SIG-M5 (cell line): ENCODE data around the gene CRAMP1.

ENCODE experiments used
- DNase-seq: peaks from one replicate; lab custom pipeline; 2025; lab: John Stamatoyannopoulos, UW

Gene CRAMP1

DNA sequence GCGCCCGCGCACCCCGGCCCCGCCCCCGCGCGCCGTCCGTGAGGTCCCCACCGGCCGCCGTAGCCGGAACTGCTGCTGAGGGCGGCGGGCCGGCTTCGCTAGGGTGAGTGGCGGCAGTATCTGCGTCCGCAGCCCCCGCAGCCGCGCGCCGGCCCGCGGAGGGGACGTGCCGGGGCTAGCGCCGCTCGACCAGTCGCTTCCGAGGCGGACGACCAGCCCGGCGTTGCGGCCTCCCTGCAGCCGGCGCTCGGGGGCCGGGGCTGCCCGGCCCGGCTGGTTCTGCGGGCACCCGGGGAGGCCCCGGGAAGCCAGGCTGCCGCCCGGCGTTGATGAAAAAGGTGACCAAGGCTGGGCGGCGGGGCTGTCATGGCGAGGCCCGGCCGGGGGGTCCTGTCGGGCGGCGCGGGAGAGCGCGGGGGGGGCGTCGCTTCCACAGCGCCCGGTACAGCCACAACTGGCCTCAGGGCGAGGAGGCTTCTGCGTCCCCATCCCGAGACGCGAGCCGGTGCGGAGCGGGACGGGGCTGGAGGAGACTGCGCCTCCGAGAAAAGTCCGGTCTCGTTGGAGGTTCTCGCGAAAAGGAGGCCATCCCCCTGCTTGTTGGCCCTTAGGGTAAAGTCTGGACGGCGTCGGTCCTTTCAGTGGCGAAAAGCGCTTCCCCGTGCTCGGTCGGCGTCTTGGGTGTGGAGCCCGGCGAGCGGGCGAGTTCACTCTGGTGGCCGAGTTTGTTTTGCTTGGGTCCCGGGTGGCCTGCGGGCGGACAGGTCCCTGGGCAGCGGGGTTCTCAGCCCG, at the start of gene CRAMP1:
Gene CRAMP1, plus strand, starts transcription at position 41 of the 792 bp plus-strand sequence. CDS start 2,280 bp downstream, outside the sequence.
- no peak for DNase-seq

DNA sequence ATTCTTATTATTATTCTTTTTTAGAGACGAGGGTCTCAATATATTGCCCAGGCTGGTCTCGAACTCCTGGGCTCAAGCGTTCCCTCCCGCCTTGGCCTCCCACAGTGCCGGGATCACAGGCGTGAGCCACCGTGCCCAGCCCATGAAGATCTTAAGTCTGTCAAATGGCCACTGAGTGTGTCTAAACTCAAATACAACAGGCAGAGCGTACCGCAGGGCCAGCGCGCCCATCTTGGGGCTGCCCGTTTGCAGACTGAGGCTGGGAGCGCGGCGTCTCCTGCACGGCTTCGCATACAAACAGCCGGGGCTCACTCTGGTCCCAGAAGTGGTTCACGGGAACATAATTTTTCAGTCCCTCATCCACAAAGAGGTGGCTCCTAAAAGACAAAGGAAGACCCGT, 48.4 kb upstream of the CRAMP1 start:
- no peak for DNase-seq

GRCh38 chr16:1564325-1564724, 47.8 kb upstream of the CRAMP1 start:
- DNase-seq = no peak

- no peak for DNase-seq
Observed at GRCh38 chr16:1565083-1565805, 46.9 kb upstream of the CRAMP1 start.

GRCh38 chr16:1567988-1568387, 44.2 kb upstream of the CRAMP1 start:
- DNase-seq = no peak

- DNase-seq = no peak
Observed at GRCh38 chr16:1571012-1571671, 41.0 kb upstream of the CRAMP1 start.

DNA sequence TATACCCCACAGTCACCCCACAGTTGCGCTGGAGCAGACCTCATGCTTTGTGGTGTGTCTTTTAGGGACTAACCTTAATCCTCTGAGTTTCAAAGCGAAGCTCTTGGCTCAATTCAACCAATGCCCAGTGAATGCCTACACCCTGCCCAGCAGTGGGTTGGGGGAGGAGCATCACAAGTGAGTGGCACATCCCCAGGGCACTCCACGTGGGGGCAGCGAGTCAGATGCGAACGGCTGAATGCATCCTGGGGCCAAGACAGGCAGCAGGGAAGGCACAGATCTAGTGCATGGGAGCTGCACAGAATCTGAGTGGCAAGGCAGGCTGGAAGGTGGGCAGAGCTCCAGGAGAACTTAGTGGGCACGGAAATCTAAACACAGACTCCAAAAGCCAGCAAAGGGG, 39.5 kb upstream of the CRAMP1 start:
- no peak for DNase-seq

DNA sequence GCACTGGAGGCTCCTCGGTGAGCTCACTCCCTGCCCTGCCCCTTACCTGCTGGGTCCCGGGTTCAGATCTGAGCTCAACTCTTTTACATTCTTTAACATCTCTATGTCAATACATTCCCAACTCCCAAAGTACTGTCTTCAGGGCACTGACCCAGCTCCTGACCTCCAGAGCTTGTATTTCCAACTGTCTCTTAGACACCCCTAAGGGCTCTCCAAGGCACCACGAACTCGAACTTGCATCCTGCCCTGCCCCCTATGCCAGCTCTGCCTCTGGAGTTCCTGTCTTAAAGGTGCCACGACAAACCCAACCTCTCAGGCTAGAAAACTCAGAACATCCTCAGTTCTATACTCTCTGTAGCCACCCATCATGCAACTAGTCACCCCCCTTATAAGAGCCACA, 38.9 kb upstream of the CRAMP1 start:
- DNase-seq = no peak

DNA sequence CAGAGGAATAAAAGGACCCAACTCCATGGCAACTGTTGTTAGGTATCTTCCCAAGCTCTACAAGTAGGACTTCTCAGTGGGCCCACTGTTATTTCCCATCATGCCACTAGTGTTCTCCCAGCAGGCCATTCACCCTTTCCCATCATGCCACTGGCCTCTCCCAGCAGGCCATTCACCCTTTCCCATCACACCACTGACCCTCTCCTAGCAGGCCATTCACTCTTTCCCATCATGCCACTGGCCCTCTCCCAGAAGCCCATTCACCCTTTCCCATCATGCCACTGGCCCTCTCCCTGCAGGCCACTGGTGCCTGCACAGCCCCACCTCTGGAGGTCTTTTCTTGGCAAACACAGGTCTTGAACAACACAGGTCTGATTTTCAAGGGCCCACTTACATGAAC, 36.6 kb upstream of the CRAMP1 start:
- DNase-seq = no peak

DNA sequence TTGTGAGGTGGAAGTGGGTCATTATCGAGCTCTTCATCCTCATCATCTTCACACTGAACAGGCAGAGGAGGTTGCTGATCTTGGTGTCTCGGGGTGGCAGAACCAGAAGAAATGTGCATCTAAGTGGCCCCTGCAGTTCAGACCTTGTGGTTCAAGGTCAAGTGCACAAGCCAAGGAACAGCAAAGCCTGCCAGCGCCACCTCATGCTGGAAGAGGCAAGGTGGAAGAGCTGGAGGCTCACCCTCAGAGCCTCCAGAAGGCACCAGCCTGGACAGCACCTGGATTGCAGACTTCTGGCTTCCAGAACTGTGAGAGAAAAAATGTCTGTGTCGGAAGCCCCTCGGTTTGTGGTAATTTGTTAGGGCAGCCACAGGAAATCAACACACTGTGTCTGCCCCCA, 32.9 kb upstream of the CRAMP1 start:
- DNase-seq = no peak

GRCh38 chr16:1580256-1580655, 31.9 kb upstream of the CRAMP1 start:
- no peak for DNase-seq

DNA sequence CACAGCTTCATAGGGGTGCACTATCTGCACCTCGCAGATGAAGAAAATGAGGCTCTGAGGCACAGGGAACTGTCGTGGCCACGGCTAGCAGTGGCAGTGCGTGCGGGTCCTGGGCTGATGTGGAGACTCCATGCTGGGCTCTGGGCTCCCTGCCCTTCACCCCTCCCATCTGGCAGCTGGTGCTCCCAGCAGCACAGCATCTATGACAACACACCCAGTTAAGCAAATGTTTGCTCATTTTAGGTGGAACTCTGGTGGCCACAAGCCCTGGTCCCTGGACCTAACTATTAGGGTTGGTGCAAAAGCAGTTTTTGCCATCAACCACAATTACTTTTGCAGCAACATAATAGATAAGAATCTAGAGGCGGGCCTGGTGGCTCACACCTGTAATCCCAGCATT, 31.2 kb upstream of the CRAMP1 start:
- no peak for DNase-seq

- no peak for DNase-seq
Observed at GRCh38 chr16:1581804-1582203, 30.4 kb upstream of the CRAMP1 start.

DNA sequence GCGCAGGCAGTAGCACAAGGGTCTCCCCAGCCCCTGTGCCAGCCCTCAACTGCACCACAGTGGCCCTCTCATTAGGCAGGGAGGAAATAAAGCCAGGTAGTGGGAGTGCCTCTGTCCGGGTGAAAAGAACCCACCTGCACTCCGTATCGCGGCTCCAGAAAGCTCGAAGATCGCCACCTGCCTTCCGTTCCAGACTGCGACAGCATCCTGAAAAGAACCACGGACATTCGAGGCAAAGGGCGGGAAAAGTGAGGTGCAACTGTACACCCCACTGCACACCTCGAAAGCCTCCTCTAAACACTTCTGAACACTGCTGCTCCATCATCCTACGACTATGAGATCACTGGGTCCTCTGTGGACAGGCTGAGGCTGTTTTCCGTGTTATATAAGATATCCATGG, 29.0 kb upstream of the CRAMP1 start:
- DNase-seq = no peak

- no peak for DNase-seq
Observed at GRCh38 chr16:1584926-1585484, 27.2 kb upstream of the CRAMP1 start.

- no peak for DNase-seq
Observed at GRCh38 chr16:1590366-1590765, 21.8 kb upstream of the CRAMP1 start.

- no peak for DNase-seq
Observed at GRCh38 chr16:1590930-1591705, 21.0 kb upstream of the CRAMP1 start.

DNA sequence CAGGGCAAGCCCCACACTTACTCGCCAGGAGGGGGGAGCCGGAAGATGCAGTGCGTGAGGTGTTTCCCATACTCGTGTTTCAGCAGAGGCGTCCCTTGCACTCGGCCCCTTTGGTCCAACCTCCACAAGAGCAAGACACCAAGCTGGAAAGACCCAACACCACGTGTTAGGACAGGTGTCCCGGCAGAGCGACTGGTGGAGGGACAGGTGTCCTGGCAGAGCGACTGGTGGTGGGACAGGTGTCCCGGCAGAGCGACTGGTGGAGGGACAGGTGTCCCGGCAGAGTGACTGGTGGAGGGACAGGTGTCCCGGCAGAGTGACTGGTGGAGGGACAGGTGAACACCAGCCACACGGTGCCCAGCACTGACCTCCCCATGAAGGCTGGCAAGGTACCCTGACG, 19.7 kb upstream of the CRAMP1 start:
- DNase-seq = no peak

DNA sequence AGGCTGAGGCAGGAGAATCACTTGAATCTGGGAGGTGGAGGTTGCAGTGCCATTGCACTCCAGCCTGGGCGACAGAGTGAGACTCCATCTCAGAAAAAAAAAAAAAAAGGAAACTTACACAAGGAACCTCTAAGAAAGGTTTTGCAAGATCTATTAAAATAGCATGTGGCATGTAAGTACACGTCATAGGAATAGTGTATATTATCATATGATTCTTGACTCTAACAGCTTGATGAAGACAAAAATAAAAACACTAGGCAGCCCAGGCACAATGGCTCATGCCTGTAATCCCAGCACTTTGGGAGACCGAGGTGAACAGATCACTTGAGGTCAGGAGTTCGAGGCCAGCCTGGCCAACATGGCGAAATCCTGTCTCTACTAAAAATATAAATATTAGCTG, 16.6 kb upstream of the CRAMP1 start:
- DNase-seq = peak; percentile 21

- DNase-seq = no peak
Observed at GRCh38 chr16:1596516-1596915, 15.6 kb upstream of the CRAMP1 start.

GRCh38 chr16:1597154-1597553, 15.0 kb upstream of the CRAMP1 start:
- no peak for DNase-seq

DNA sequence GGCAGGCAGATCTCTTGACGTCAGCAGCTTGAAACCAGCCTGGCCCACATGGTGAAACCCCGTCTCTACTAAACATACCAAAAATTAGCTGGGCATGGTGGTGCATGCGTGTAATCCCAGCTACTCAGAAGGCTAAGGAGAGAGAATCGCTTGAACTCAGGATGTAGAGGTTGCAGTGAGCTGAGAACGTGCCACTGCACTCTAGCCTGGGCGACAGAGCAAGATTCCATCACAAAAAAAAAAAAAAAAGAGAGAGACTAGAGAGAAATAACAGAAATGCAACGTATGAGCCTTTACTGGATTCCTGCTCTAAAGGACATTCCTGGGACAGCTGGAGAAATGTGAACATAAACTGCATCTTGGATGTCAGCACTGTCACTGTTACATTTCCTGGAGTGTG, 11.1 kb upstream of the CRAMP1 start:
- no peak for DNase-seq
